GM11168 (cell line): Measurements from ENCODE around the gene HOXA10.

Source experiments
- in situ Hi-C: fragments of 300-500 bp; cut with MboI; formaldehyde crosslinking; loops from one replicate; pipeline ENCODE4 v1.12.0; 2022; ENCODE audit warnings: low sequenced_read_pairs; ENCODE audit not compliant: unreplicated experiment

HOXA10 gene

DNA sequence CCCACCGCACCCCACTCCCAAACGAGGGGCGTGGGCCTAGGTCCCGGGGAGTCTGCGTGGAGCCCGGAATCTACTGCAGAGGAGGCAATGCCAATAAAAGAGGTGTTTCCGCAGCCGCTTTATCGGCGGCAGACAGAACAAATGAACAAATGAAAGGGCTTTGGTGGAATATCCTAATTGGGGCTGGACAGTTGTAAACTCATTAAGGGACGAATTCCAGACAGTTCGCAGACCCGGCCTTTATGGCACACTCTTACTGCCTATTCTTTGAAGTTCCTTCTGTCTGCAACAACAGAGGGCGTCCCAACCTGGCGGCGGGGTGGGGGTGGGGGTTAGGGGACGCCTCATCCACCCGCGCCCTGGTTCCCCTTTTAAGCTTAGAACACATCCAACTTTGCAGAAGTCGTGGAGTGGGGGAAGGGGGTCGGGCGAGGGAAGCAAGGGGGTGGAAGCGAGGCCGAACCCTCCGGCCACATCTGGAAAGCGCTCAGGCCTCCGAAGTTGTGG is 12.9 kb downstream of the HOXA10 start:
- in situ Hi-C loops, result no loop called here

DNA sequence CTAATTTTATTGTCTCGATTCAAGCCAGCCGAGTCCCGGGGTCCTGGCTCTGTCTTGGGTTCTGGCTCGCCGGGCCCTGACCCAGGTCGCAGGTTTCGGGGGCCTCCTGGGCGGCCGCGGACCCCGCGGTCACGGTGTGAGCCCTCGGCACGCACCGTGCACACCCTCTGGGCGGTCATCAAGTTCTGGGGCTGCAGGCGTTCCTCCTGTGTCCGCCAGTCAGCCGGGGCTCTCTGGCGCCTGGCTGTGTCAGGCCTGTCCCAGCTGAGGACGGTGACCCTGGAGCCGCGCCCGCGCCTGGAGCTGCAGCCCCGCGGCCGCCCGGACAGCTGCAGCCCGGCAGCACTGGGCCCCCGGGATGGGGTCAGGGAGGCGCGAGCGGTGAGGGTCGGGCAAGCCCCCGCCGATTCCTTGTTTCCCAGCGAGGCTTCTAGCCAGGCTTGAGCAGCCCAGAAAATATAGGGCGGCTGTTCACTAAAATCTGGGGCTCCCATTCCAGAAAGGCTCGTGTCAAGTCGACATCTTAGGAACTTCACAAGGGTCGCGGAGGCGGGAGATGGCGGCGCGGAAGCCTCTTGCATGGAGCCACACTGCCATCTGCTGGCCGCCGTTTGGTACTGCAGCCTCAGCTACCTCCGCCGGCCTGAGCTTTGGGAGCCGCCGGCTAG is 13.4 kb downstream of the HOXA10 start:
- in situ Hi-C loops, result no loop called here

DNA sequence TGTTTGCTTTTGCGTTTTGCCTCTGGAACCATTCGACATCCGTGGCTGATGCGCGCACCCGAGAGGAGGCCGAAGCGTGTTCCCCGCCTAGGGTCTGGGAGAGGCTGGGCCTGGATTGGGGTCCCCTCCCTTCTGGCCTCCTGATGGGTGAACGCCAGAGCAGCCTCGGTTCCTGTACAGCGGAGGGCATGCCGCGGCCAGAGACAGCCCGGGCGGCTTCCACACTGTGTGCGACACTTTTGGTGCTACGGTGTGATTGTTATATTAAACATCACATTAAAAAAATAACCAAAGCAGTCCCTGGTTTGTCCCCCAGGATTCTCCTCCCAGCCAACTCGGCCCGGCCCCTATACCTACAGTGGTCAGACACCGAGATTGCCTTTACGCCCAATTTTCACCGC is 14.0 kb downstream of the HOXA10 start:
- in situ Hi-C loops, result no loop called here

DNA sequence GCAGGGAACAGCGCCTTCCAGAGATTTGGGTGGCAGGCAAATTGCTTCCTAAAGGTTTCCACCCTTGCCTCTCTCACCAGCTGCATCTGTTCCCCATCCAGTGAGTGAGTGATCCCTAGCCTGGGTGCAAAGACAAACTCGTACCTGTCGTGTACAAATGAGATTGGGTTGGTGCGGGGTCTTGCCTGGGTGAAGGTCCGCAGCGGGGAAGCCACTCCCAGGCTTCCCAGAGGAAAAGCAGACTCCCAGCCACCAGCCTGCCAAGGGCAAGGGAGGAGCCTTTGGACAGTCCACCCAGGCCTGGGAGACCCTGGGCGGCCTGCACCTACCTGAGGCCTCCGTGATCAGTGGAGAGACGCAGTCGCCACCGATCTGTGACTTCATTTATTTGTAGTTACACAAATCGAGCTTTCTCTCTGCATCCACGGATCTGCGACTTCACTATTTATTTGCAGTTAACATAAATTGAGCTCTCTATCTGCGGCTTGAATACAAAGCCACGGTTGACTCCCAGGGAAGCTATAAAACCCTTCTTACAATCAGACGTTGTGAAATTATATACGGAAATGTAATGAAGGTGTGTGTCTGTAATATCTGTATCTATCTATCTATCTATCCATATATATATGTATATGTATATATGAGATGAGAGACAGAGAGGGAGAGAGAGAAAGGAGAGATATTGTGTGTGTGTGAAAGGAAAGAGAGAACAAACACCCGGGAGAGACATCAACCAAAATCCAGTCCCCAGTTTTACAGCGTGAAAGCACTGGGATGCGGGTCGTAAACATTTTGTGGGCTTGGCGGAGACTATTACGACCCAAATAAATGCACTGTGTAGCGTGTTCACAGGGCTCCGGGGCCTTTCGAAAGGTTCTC is 14.6 kb downstream of the HOXA10 start:
- in situ Hi-C loops, result loop anchor here (10.0 kb wide), 2 partner anchors 655 to 795 kb away; no protein-coding TSS in a partner anchor

DNA sequence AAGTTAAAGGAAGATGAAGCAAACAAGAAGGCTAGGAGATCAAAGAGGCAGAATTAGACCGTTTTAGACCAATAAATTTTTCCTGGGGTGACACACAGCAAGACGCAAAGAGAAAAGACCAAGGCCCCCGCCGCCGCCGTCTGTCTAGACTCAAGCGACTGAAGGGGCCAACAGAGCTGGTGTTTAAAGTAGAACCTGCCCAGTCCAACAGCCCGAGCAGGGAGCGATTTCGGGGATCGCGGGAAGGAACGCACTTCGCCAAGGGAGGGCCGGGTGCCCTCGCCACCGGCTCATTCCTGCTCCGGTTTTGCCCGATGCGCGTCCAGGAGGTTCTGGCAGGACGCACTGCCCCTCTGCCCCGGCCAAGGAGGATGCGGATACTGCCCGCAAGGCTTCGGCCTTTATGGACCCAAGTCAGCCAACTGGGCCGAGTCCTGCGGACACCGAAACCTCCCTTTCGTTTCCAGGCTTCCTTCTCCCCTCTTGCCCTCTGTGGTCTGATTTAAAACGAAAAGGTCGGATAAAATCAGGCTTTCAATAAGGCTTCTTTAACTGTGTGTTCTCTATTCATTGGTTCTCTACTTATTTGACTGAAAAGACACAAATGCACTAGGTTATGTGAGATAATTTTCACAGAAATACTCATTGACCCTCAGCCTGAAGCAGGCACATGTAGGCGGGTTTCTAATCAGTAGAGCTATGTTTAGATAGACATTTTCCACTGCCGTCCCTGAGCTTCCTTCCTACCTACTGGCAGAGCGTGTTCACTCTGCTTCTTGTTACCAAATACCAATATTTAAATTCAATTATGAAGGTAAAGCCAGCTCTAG is 15.5 kb downstream of the HOXA10 start:
- in situ Hi-C loops, result loop anchor here (10.0 kb wide), 2 partner anchors 654 to 794 kb away; no protein-coding TSS in a partner anchor

DNA sequence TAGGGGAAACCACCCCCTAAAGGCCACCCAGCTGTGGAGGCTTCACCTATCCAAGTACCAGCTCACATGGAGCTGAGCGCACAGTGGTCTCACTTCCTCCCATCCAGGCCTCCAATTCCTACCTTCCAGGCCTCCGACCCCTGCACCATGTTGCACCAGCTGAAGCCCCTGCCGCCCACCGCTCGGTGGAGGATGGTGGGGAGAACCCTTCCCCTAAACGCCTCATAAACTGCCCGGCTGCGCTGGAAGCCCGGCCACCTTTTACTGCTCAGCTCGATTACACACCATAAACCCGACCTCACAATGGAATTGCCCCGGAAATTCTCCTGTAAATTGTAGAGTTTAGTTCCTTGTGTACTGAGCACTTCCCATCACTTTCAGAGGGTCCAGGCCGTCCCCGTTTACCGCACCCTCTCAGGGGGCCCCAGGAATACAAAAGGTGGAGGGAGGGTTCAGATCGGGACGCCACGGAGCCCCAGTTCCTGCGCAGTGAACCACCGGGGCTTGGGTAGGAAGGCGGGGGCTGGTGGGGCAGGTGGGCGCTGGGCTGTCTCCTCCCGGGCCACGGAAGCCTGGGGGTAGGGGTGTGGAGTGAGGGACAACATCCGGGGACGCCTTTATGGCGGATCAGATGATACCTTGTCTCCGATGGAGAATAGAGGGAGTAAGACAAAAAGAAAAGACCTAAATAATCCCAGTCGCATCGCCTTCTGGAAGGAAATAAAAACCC is 16.3 kb downstream of the HOXA10 start:
- in situ Hi-C loops, result loop anchor here (10.0 kb wide), 2 partner anchors 653 to 793 kb away; no protein-coding TSS in a partner anchor

DNA sequence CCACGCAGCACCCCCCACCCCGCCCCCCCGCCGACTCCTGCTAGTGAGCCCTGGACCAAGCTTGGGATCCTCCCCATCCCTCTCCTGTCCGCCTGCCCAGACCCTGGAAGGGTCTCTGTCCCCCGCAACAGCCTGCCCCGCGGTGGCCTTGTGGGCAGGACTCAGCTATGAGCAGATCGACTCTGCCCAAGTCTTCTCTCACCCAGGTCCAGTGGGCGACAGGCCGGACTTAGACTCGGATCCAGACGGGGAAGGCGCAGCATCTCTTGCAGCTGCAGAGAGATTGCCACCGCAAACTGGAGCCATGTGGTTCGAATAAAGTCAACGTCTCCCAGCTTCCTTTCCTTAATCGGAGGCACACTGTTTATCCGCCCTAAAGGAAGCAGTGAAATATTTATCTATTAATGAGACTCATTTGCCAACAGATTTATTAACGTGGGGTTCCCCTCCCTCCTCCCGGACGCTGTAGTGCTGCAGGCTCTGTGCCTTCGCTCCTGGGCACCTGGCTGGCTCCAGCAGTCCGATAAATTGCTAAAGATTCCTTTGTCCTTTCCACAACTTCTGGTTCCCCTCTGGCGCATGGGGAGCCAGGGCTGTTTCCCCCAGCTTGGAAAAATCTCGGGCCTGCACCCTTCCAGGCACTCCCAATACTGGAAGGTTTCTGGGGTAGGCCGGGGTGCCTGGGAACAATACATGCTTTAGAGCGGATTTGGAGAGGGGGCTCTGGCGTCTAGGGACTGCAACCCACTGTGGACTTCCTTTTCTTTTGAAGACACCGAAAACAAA is 17.0 kb downstream of the HOXA10 start:
- in situ Hi-C loops, result loop anchor here (10.0 kb wide), 2 partner anchors 652 to 792 kb away; no protein-coding TSS in a partner anchor

DNA sequence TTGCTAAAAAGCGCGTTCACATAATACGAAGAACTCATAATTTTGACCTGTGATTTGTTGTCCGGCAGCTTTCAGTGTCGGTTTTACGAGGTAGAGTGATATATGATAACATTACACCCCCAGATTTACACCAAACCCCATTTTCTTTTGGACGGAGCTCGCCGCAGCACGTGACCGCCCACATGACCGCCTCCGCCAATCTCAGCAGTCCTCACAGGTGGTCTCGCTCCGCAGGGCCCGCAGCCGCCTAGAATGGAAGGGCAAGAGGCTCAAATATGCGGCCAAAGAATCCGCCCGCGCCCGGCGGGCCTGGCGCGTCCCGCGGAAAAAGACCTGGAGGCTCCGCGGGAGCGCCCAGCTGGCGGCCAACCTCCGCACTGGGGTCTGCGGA is 17.6 kb downstream of the HOXA10 start, which contains the start of gene HOXA7:
HOXA7 (minus strand) TSS at position 168 of the 391 bp plus-strand sequence; CDS start at position 38, 130 bp downstream.
- in situ Hi-C loops, result loop anchor here (10.0 kb wide), 2 partner anchors 652 to 792 kb away; no protein-coding TSS in a partner anchor

DNA sequence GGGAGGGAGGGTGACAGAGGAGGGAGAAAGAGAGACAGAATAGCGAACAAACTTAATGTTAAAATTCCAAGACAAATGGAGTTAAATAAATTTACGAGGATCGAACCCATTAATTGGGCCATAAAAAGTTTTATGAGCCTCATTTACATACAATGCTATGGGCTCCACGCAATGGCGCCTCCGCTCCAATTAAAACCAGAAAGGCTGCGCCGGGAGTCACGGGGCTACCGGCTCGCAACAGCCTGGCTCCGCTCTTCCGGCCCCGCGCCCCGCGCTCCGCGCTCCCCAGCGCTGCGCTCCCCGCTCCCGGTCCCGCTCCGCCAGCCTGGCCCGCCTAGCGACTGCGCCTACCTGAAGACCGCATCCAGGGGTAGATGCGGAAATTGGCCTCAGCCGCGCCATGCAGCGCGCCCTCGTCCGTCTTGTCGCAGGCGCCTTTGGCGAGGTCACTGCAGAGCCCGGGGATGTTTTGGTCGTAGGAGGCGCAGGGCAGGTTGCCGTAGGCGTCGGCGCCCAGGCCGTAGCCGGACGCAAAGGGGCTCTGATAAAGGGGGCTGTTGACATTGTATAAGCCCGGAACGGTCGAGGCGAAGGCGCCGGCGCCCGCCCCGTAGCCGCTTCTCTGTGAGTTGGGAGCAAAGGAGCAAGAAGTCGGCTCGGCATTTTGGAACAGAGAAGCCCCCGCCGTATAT is 18.2 kb downstream of the HOXA10 start:
- in situ Hi-C loops, result loop anchor here (10.0 kb wide), 2 partner anchors 651 to 791 kb away; no protein-coding TSS in a partner anchor

DNA sequence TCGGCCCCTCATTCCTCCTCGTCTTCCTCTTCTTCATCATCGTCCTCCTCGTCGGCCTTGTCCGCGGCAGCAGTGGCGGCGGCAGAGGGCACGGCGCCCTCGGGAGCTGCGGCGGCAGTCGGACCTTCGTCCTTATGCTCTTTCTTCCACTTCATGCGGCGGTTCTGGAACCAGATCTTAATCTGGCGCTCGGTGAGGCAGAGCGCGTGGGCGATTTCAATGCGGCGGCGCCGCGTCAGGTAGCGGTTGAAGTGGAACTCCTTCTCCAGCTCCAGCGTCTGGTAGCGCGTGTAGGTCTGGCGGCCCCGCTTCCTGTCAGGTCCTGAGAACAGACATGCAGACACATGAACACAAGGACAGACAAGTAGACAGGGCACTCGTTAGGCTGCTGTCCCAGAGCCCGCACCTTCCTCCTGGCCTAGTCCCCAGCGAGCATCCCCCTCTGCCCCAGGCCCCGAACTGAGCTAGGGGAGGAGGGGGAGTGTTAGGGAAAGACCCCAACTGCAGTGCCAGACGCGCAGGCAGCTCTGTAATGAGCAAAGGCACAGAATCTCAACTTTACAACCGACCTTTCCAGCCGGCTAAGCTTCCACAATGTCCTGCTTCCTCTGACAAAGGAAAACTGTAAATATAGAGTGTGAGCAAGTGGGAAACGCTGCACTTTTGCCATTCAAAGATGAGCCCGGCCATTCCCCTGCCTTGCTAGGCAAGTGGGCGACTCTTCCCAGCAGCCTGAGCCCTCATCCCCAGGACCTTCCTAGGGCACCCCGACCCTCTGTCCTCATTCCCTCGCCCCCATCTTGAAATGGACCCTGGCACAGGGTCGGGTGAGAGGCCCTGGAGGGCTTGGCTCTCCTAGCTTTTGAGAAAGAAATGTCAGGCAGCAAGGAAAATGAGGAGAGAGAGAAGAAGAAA is 19.0 kb downstream of the HOXA10 start:
- in situ Hi-C loops, result loop anchor here (10.0 kb wide), 2 partner anchors 650 to 790 kb away; no protein-coding TSS in a partner anchor

DNA sequence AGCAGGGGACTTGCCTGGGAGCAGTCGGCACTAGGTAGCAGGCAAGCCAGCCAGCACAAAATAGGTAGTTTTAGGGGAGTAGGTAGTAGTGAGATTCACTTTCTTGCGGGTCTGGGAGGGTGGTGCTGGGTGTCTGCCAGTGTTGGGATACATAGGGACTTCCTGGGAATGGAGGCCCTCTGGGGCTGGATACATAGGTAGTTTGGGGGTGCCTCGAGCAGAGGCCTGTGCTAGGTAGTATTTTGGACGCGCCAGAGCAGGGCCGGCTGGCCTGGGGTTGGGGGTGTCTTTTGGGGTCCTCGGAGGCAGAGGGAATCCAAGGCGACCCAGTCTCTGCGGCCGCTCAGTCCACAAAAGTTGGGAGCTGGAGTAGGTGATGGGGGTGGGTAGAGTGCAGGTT is 19.8 kb downstream of the HOXA10 start:
- in situ Hi-C loops, result loop anchor here (10.0 kb wide), 2 partner anchors 650 to 790 kb away; no protein-coding TSS in a partner anchor

DNA sequence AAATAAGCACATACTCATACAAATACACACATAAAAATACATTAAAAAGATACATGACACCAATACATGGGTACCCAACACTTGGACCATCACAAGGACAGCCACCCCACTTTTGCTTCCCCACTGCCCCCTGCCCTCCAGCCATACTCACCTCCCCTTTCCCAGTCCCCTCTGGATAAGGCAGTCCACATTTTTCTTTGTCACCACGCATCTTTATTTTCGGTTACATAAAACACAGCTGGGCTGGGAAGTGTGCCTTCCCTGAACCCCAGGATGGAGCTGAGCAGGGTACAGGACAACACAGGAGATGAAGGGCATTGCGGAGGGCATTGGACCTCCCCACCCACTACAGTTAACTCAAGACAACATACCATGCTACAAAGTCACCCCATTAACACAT is 20.6 kb downstream of the HOXA10 start:
- in situ Hi-C loops, result loop anchor here (10.0 kb wide), 2 partner anchors 649 to 789 kb away; no protein-coding TSS in a partner anchor

DNA sequence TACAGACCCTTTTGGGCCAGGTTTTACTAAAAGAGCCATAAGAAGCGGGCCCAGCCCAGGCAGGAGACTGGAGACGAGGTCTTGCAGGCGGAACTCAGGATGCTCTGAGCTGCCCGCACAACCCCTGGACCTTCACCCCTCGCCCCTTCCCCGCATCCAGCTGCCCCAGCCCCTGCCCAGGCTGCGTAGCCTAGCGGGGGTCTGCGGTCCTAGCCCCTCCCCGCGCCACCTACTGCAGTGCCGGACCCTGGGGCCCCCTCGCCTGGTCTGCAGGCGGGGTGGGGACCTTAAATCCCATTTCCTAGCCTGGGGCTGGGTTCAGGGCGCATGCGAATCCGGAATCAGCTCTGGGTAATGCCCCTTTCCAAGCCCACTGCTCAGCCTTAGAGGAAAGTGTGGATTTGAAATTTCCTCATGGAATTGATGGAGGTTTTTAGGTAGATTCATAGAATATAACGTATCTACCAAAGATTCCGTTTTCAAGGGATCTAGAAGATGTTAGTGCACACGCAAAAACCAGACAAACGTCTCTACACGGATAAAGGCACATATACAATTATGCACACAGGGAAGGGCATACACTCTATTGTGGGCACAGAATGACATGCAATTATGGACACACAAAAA is 21.2 kb downstream of the HOXA10 start:
- in situ Hi-C loops, result loop anchor here (10.0 kb wide), 2 partner anchors 648 to 788 kb away; no protein-coding TSS in a partner anchor

DNA sequence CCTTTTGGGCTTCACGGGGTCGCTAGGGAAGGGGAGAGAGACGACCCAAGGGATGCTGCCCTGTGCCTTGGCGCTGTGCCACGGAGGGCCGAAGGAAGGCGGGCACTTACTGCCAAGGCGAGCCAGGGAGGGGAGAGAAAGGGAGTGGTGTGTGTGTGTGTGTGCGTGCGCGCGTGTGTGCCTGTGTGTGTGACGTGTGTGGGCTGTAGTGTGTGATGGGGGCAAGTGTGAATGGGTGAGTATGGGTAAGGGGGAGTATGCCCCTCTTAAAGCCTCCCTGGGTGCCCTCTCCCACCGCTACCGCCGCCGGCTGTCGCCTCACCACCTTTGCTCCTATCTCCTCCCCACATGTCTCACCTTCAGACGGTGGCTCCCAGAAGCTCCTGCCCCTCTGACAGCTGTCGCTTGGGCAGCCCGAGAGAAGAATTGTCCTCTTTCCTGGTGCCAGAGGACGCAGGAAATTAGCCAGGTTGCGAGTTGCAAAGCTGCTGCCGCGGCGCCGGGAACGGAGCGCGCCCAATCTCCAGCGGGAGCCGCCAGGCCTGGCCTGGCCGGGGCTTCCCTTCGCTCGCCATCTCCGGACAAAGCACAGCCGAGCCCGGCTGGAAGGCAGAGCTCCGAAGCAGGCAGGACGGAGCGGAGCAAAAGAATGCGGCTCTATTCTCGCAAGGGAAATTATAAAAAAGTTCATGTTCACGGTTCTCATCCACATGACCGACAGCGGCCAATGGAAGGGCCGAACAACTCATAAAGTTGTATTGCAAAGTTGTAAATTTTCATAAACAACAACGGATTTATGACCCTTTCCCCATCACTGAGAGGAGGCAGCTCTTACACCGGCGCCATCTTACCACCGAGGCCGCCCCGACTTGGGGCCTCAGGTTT is 21.9 kb downstream of the HOXA10 start, which contains the start of gene HOXA3:
HOXA3 (minus strand) TSS at position 653 of the 885 bp plus-strand sequence. CDS start 41,943 bp downstream, outside the sequence.
- in situ Hi-C loops, result loop anchor here (10.0 kb wide), 2 partner anchors 647 to 787 kb away; no protein-coding TSS in a partner anchor
